HEK293 (cell line): ENCODE measurements around the gene SLC44A1.

ENCODE experiments used
- CTCF ChIA-PET: fragments of 350-600 bp; formaldehyde crosslinking; extraction: SDS; loops from one replicate; lab custom pipeline; 2021; ENCODE audit warnings: antibody characterized with exemption; lab: Yijun Ruan, JAX
- POLR2A ChIA-PET: fragments of 300-600 bp; formaldehyde crosslinking; extraction: SDS; loops from one replicate; lab custom pipeline; 2020; ENCODE audit warnings: antibody characterized with exemption, inconsistent platforms; lab: Yijun Ruan, JAX
- H3K27ac ChIP-seq: fragments of 200-500 bp; sonication (Bioruptor generic); 2 replicates; pipeline ENCODE4 v1.5.1; 2014; ENCODE audit warnings: low read depth, low read length, control low read depth, inconsistent platforms; ENCODE audit errors: extremely low read depth
- H3K36me3 ChIP-seq, 2 experiments: fragments of 200-500 bp in 1 of 2; sonication (Bioruptor generic) in 1 of 2; 1 replicate in 1 of 2; 2 replicates in 1 of 2; pipeline ENCODE4 v1.5.1; 2014 to 2017; ENCODE audit warnings: inconsistent platforms in 2 of 2, low read length in 2 of 2; ENCODE audit not compliant: control insufficient read depth in 2 of 2, insufficient read depth in 1 of 2
- H3K4me1 ChIP-seq: fragments of 200-500 bp; sonication (Bioruptor generic); 2 replicates; pipeline ENCODE4 v1.5.1; 2014; ENCODE audit warnings: mild to moderate bottlenecking, low read length, inconsistent platforms; ENCODE audit not compliant: control insufficient read depth, insufficient read depth
- H3K4me3 ChIP-seq: 2 replicates; pipeline ENCODE4 v1.5.1; 2011; ENCODE audit warnings: low read depth, mild to moderate bottlenecking, control low read depth, low read length, moderate library complexity
- H3K9me3 ChIP-seq: fragments of 200-500 bp; sonication (Bioruptor generic); 2 replicates; pipeline ENCODE4 v1.5.1; 2014; ENCODE audit warnings: low read depth, low read length, inconsistent platforms; ENCODE audit not compliant: control insufficient read depth, insufficient read depth
- FEZF1 ChIP-seq: fragments of 450-650 bp; formaldehyde crosslinking; IDR thresholded peaks from 2 replicates; pipeline ENCODE4 v1.5.1; 2016; ENCODE audit warnings: missing biosample characterization, missing genetic modification characterization
- KLF1 ChIP-seq: fragments of 450-650 bp; formaldehyde crosslinking; IDR thresholded peaks from 2 replicates; pipeline ENCODE4 v1.5.1; 2016; ENCODE audit warnings: missing biosample characterization, missing genetic modification characterization
- KLF7 ChIP-seq: fragments of 450-650 bp; formaldehyde crosslinking; IDR thresholded peaks from 2 replicates; pipeline ENCODE4 v1.5.1; 2016; ENCODE audit warnings: missing biosample characterization, missing genetic modification characterization, borderline replicate concordance
- OVOL3 ChIP-seq: fragments of 450-650 bp; formaldehyde crosslinking; IDR thresholded peaks from 2 replicates; pipeline ENCODE4 v1.5.1; 2016; ENCODE audit warnings: missing biosample characterization, missing genetic modification characterization
- ZNF19 ChIP-seq: fragments of 450-650 bp; formaldehyde crosslinking; IDR thresholded peaks from 2 replicates; pipeline ENCODE4; 2016; ENCODE audit warnings: missing biosample characterization, missing genetic modification characterization, low read depth
- ZNF404 ChIP-seq: fragments of 450-650 bp; formaldehyde crosslinking; IDR thresholded peaks from 2 replicates; pipeline ENCODE4 v1.5.1; 2017; ENCODE audit warnings: missing biosample characterization, missing genetic modification characterization
- ZNF585B ChIP-seq: fragments of 450-650 bp; formaldehyde crosslinking; IDR thresholded peaks from 2 replicates; pipeline ENCODE4 v1.5.1; 2016; ENCODE audit warnings: missing biosample characterization, missing genetic modification characterization
- ZNF658 ChIP-seq: fragments of 450-650 bp; formaldehyde crosslinking; IDR thresholded peaks from 2 replicates; pipeline ENCODE4; 2016; ENCODE audit warnings: missing biosample characterization, missing genetic modification characterization
- ZNF707 ChIP-seq: fragments of 450-650 bp; formaldehyde crosslinking; IDR thresholded peaks from 2 replicates; pipeline ENCODE4 v1.5.1; 2016; ENCODE audit warnings: missing biosample characterization, missing genetic modification characterization
- TF ChIP-seq, protein P1 (sequence below): fragments of 450-650 bp; formaldehyde crosslinking; IDR thresholded peaks from 2 replicates; pipeline ENCODE4 v1.5.1; 2016; ENCODE audit warnings: missing biosample characterization, missing genetic modification characterization
- TF ChIP-seq, protein P2 (sequence below): fragments of 450-650 bp; formaldehyde crosslinking; IDR thresholded peaks from 2 replicates; pipeline ENCODE4 v1.5.1; 2016; ENCODE audit warnings: missing biosample characterization, missing genetic modification characterization
- TF ChIP-seq, protein P3 (sequence below): fragments of 450-650 bp; formaldehyde crosslinking; IDR thresholded peaks from 2 replicates; pipeline ENCODE4; 2016; ENCODE audit warnings: missing biosample characterization, missing genetic modification characterization
- TF ChIP-seq, protein P4 (sequence below): fragments of 450-650 bp; formaldehyde crosslinking; IDR thresholded peaks from 2 replicates; pipeline ENCODE4 v1.5.1; 2017; ENCODE audit warnings: missing biosample characterization, mild to moderate bottlenecking, missing genetic modification characterization, moderate library complexity

The SLC44A1 gene

DNA sequence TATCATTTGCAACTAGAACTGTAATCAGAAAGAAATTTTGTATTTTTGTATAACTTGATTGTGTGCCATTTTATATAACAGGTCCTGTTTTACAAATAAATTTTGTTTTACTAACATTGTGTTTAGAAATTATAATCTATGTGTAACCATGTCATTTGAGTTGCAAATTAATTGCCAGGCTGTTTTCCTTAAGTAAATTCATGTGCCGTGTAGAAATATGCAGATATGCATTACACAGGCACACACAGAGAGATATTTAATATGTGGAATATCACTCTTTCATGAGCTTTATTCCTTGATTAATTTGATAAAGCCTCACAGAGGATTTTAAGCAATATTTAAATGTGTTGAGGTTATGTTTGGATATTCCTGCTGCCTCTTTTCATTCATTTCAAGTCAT lies 146.8 kb downstream of the SLC44A1 start (continued):
- TF ChIP-seq KLF1 (tag by site-specific recombination) (no peak), KLF7 (tag by site-specific recombination) (no peak)
- TF ChIP-seq, protein P1, sequence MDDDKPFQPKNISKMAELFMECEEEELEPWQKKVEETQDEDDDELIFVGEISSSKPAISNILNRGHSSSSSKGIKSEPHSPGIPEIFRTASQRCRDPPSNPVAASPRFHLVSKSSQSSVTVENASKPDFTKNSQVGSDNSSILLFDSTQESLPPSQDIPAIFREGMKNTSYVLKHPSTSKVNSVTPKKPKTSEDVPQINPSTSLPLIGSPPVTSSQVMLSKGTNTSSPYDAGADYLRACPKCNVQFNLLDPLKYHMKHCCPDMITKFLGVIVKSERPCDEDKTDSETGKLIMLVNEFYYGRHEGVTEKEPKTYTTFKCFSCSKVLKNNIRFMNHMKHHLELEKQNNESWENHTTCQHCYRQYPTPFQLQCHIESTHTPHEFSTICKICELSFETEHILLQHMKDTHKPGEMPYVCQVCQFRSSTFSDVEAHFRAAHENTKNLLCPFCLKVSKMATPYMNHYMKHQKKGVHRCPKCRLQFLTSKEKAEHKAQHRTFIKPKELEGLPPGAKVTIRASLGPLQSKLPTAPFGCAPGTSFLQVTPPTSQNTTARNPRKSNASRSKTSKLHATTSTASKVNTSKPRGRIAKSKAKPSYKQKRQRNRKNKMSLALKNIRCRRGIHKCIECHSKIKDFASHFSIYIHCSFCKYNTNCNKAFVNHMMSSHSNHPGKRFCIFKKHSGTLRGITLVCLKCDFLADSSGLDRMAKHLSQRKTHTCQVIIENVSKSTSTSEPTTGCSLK, result no peak
- TF ChIP-seq, all 188 proteins: peak for 0

DNA sequence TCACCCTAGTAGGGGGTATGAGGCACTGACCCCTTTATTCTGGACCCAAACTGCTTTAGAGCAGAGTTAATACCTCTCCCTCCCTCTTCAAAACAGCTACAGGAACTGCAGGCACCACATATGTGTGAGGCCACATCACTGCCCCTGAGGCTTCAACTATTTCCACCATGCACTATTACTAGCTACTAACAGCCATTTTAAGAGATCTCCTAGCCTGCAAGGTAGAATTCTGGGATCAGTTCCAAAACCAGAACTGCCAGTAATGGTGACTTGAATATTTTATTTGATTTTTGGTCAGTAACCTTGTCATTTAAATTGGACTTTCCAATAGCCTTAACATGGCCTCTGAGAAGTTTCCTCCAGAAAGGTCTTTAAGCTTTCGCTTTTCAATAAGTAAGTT lies 148.1 kb downstream of the SLC44A1 start:
- TF ChIP-seq ZNF19 (tag by site-specific recombination) (no peak), ZNF658 (tag by site-specific recombination) (no peak), OVOL3 (no peak), ZNF404 (tag by site-specific recombination) (no peak), FEZF1 (no peak)
- TF ChIP-seq, protein P2, sequence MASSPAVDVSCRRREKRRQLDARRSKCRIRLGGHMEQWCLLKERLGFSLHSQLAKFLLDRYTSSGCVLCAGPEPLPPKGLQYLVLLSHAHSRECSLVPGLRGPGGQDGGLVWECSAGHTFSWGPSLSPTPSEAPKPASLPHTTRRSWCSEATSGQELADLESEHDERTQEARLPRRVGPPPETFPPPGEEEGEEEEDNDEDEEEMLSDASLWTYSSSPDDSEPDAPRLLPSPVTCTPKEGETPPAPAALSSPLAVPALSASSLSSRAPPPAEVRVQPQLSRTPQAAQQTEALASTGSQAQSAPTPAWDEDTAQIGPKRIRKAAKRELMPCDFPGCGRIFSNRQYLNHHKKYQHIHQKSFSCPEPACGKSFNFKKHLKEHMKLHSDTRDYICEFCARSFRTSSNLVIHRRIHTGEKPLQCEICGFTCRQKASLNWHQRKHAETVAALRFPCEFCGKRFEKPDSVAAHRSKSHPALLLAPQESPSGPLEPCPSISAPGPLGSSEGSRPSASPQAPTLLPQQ (tag by site-specific recombination), result no peak
- TF ChIP-seq, all 188 proteins: peak for 0
- Histone ChIP-seq H3K4me3 (no peak overlapping the region), H3K36me3 (no peaks in the 10 kb centered on the region), H3K9me3 (no peaks in the 10 kb centered on the region), H3K4me1 (0 out of 2 replicates have a peak, but pooled peaks cover 3% of the 10 kb centered on the region), H3K27ac (no peak overlapping the region)
- POLR2A ChIA-PET, result no interaction called here
- CTCF ChIA-PET, result interaction anchor here (0.6 to 1.5 kb wide), 3 partner anchors 10 to 585 kb away, joined by 3 read pairs; no protein-coding TSS in a partner anchor

DNA sequence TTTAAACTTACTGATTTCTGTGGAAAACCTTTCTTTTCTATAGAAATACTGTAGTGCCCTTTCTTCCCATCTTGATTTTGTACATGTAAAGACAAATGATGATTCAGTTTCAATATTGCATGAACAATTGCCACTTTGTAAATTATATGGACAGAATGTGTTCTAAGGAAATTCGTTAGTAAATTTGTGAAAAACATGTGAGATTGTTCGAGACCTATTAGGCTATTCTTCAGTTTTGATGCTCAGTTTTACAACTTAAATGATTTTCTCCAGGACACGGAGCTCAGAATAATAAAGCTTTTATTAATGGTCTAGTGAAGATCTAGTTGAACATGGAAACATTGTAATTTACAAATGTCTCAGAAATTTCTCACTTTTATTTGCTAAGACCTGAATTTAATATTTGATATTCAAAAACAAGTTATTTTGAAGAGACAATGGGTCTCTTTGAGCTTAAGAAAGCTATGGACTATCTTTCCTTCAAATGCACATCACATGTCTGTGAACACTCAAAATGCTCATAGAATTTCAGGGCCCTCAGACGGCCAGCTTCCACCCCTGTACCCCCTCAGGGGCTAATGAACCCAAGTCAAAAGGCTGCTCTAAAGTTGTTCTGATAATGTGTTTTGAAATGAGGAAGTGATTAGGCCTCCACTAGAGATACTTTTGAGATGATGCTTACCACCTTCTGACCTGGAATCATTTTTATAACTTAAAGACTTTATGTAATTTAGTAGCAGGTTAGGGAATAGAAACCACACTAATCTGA lies 149.3 kb downstream of the SLC44A1 start:
- ChIA-PET CTCF (interaction anchor here (1.5 kb wide), 1 partner anchor 21 kb away, joined by 3 read pairs; no protein-coding TSS in a partner anchor), POLR2A (no interaction called here)
- Histone ChIP-seq H3K36me3 (no peaks in the 10 kb centered on the region), H3K9me3 (no peaks in the 10 kb centered on the region), H3K27ac (no peak overlapping the region), H3K4me1 (0 out of 2 replicates have a peak, but pooled peaks cover 3% of the 10 kb centered on the region), H3K4me3 (no peak overlapping the region)
- TF ChIP-seq ZNF707 (tag by site-specific recombination) (no peak), ZNF585B (tag by site-specific recombination) (no peak)
- TF ChIP-seq, protein P3, sequence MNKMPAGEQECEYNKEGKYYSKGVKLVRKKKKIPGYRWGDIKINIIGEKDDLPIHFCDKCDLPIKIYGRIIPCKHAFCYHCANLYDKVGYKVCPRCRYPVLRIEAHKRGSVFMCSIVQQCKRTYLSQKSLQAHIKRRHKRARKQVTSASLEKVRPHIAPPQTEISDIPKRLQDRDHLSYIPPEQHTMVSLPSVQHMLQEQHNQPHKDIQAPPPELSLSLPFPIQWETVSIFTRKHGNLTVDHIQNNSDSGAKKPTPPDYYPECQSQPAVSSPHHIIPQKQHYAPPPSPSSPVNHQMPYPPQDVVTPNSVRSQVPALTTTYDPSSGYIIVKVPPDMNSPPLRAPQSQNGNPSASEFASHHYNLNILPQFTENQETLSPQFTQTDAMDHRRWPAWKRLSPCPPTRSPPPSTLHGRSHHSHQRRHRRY, result no peak
- TF ChIP-seq, protein P4, sequence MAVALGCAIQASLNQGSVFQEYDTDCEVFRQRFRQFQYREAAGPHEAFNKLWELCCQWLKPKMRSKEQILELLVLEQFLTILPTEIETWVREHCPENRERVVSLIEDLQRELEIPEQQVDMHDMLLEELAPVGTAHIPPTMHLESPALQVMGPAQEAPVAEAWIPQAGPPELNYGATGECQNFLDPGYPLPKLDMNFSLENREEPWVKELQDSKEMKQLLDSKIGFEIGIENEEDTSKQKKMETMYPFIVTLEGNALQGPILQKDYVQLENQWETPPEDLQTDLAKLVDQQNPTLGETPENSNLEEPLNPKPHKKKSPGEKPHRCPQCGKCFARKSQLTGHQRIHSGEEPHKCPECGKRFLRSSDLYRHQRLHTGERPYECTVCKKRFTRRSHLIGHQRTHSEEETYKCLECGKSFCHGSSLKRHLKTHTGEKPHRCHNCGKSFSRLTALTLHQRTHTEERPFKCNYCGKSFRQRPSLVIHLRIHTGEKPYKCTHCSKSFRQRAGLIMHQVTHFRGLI (tag by site-specific recombination), result no peak
